Dermis microvascular lymphatic vessel endothelial cell (primary cell): ENCODE data around the gene ABCA7. TPM values are rescaled to one million over a fixed set of nuclear protein-coding genes. Genes with fewer than 3 reads are reported as not detected.

Experiments used
- DNase-seq, 2 donors: peaks; one replicate each; pipeline versions ENCODE4 v3.0.0 to v3.0.0-alpha.2; 2010; ENCODE audit warnings: low read depth in 2 of 2
- total RNA-seq: library from RNA; depleted of rRNA; stranded (reverse); fragments of >200 nt; gene quantifications from 2 replicates; pipeline ENCODE4 v1.2.1, GENCODE V29; 2014

The ABCA7 gene
- total RNA-seq, 1 donor from 2014 or later: 3.7 TPM

DNA sequence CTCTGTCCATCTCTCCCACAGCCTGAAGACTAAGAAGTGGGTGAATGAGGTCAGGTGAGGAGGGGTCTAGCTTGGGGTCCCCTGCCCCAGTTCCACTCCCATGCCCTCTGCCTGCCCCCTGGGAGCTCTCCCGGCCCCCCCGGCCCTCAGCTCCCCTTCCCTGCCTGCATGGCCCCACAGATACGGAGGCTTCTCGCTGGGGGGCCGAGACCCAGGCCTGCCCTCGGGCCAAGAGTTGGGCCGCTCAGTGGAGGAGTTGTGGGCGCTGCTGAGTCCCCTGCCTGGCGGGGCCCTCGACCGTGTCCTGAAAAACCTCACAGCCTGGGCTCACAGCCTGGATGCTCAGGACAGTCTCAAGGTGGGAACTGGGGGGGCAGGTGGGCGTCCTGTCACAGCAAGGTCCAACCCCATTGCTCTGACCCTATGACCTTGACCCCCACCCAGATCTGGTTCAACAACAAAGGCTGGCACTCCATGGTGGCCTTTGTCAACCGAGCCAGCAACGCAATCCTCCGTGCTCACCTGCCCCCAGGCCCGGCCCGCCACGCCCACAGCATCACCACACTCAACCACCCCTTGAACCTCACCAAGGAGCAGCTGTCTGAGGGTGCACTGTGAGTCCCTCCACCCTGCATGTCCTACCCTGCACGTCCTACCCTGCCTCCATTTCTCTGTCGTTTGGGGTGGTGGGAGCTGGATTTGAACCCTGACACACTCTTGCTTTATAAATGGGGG is 16.1 kb downstream of the ABCA7 start:
- DNase-seq: no peak

DNA sequence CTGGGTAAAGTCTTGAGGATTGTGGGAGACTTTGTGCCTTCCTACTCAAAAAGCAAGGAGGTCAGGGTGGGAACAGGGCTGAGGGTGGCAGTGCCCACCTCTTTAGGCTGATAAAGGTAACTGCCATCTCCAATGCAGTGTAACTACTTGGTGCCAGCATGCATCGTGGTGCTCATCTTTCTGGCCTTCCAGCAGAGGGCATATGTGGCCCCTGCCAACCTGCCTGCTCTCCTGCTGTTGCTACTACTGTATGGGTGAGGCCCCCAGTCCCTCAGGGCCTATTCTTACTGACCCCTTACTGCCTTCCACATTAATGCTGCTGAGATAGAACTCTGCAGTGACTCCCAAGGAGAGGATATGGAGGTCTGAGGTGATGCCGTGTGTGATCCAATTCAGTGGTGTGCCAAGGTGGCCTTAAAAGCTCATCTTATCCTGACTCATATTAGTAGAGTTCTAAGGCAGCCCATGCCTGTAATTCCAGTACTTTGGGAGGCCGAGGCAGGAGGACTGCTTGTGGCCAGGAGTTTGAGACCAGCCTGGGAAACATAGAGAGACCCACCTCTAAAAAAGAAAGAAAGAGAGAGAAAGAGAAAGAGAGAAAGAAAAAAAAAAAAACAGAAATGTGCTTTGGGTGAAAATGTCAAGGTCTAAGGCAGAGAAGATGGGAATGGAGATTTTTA is 17.4 kb downstream of the ABCA7 start:
- peak in 1 of 2 donors; percentile 53 for DNase-seq

DNA sequence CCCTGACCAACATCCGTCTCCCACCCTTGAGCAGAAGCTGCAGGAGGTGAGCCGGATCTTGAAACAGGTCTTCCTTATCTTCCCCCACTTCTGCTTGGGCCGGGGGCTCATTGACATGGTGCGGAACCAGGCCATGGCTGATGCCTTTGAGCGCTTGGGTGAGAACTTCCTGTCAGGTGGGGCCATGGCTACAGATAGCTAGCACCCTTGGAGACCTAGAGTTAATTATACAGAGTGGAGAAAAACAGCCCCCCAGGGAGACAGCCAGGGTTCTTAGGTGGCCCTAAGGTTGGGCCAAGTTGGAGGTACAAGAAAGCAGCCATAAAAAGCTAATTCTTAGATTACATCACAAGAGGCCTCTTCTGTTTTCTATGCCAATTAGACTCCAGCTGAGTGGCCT is 18.2 kb downstream of the ABCA7 start:
- DNase-seq: no peak

- DNase-seq: no peak
These were observed 20.8 kb downstream of the ABCA7 start for GRCh38 chr19:1060689-1061088.

DNA sequence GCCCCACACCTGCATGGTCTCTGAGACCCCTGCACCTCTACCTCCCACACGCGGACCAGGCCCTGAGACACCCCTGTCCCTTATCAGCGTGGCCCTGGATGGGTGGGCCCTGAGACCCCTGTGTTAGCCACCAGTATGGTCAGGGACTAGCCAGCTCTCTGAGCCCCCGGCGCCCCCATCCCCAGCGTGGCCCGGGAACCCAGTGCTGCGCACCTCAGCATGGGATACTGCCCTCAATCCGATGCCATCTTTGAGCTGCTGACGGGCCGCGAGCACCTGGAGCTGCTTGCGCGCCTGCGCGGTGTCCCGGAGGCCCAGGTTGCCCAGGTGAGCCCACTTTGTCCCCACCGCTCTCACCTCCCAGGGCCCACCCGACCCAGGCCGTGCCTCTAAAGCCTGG is 22.1 kb downstream of the ABCA7 start:
- no peak for DNase-seq

DNA sequence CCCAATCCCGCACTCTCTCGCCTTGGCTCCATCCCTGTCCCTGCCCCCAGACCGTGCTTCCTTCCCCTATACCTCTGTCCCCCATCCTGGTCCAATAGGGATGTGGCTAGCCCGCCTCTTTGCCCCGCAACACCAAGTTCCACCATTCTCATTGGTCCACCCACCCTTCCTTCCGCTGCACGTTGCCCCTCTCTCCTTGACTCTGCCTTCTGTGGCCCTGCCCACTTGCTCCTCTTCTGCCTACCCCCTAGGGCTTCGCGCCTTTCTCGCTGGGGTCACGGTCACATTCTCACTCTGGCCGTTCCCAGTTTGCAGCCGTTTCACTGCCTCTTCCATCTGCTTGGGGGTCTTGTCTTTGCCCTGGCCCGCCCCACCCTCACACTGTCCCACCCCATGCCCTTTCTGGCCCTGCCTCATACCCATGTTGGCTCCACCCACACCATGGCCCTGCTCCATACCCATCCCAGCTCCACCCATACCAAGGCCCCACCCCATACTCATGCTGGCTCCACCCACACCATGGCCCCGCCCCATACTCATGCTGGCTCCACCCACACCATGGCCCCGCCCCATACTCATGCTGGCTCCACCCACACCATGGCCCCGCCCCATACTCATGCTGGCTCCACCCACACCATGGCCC is 22.6 kb downstream of the ABCA7 start:
- no peak for DNase-seq

DNA sequence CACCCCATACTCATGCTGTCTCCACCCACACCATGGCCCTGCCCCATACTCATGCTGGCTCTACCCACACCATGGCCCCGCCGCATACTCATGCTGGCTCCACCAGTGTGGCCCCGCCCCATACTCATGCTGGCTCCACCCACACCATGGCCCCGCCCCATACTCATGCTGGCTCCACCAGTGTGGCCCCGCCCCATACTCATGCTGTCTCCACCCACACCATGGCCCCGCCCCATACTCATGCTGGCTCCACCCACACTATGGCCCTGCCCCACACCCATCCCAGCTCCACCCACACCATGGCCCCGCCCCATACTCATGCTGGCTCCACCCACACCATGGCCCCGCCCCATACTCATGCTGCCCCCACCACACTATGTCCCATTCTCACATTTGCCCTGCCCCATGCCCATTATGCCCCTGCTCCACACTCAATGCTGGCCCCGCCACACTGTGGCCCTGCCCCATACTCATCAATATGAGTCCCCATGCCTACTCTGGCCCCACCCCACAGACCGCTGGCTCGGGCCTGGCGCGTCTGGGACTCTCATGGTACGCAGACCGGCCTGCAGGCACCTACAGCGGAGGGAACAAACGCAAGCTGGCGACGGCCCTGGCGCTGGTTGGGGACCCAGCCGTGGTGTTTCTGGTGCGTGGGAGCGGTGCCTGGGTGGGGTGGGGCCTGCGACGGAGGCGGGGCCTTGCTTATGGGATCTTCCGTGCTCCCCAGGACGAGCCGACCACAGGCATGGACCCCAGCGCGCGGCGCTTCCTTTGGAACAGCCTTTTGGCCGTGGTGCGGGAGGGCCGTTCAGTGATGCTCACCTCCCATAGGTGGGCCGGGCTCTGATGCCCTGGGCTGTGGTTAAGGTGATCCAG is 23.4 kb downstream of the ABCA7 start:
- DNase-seq: peak in 1 of 2 donors; percentile 57

- no peak for DNase-seq
These were observed 24.2 kb downstream of the ABCA7 start for GRCh38 chr19:1063909-1064660.

DNA sequence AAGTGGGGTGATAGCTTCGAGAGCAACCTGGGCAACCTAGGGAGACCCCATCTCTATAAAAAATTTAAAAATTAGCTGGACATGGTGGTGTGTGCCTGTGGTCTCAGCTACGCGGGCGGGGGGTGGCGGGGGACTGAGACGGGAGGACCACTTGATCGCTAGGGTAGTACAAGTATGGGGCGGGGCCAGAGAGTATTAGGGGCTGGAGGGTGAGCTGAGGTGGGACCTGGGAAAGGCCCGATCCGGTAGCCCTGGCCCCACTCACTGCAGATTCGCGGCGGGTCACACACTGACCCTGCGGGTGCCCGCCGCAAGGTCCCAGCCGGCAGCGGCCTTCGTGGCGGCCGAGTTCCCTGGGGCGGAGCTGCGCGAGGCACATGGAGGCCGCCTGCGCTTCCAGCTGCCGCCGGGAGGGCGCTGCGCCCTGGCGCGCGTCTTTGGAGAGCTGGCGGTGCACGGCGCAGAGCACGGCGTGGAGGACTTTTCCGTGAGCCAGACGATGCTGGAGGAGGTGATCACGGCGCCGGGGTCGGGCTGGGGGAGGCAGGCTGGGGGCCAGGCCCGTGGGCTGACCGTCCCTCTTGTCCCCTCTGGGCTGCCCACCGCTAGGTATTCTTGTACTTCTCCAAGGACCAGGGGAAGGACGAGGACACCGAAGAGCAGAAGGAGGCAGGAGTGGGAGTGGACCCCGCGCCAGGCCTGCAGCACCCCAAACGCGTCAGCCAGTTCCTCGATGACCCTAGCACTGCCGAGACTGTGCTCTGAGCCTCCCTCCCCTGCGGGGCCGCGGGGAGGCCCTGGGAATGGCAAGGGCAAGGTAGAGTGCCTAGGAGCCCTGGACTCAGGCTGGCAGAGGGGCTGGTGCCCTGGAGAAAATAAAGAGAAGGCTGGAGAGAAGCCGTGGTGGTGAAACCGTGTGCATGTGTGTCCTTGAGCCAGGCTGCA is 25.0 kb downstream of the ABCA7 start:
- peak; percentile 49 to 77 for DNase-seq

DNA sequence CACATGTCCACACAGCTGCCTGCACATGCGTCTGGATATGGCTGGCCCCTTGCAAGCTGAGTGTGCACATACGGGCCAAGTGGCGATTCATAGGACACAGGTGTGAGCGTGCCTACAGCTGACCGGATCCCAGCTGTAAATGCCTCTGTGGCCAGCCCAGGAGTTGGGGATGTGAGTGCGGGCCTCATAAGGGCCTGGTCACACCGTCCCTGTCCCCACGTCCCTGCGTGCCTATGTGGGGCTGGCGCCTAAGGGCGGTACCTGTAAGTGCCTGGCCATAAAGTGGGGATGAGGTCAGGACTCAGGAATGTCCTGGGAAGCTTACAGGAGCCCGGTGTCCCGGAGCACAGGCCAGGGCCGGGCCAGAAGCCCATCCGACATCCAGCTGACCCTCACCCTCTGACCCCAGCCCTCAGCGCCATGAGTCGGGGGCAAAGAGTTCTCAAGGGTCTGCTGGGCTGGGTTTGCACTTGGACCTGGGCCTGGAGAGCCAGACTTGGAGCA is 25.8 kb downstream of the ABCA7 start:
- no peak for DNase-seq

DNA sequence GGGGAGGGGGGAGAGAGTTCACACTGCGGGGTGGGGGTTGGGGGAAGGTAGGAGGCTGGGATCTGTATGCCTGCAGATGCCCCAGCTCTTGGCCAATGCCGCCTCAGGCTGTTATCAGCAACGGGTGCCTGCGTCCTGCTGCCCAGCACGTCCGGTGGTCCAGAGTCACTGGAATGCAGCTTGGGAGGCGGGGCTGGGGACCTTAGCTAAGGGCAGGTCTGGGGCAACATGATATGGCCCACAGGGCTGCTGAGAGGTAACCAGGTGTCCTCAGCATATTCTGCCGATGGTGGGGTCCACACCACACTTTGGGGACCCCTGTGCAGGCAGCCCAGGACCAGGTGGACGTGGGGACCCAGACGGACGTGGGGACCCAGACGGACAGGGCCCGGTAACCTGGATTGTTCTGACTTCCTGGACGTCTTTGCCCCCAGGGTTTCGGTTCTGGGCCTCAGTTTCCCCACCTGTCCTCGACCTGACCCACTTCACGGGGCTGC is 26.4 kb downstream of the ABCA7 start:
- DNase-seq: no peak

GRCh38 chr19:1066748-1067340 is 26.9 kb downstream of the ABCA7 start, which contains the start of gene ARHGAP45:
ARHGAP45 (plus strand) TSS chr19:1067167; CDS start chr19:1067406, 239 bp downstream.
- peak in 1 of 2 donors; percentile 34 for DNase-seq

DNA sequence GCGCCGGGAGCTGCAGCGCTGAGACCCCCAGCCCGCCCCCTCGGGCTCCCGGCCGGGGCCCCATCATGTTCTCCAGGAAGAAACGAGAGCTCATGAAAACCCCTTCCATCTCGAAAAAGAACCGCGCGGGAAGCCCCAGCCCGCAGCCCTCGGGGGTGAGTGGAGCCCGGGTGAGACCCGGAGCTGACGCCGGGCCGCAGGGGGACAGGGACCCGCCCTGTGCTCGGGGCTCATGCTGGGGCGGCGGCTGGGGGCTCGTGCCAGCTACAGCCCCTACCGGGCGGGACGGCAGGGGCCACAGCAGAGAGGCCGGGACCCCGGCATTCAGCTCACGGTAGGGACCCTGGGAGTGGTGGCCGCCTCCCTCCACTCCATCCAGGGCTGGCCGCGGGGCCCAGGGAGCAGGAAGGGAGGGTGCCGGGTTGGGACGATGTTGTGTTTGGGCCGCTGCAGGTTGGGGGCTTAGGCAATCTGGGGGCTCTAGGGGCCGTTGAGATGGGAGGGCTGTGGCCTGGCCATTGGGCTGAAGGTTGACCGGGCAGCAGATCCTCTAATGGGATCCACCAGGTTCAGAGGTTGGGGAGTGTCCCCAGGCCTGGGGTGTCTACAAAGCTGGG is 27.5 kb downstream of the ABCA7 start:
- no peak for DNase-seq

- DNase-seq: no peak
These were observed 28.4 kb downstream of the ABCA7 start for GRCh38 chr19:1068009-1069001.

GRCh38 chr19:1069009-1069779 is 29.3 kb downstream of the ABCA7 start:
- peak; percentile 35 to 69 for DNase-seq

GRCh38 chr19:1070576-1070930 is 30.6 kb downstream of the ABCA7 start:
- no peak for DNase-seq
